ENCODE results near the gene DAND5. TPM values are rescaled to one million over a fixed set of nuclear protein-coding genes. Genes with fewer than 3 reads are reported as not detected.

DAND5 gene
- total and polyA plus RNA-seq, 2 of the 13 experiments (the other 11 are each of a cell fraction or from before 2014, with no cell fraction given), result 0.04 TPM; not detected in 1

- H3K79me2 ChIP-seq (ENCODE audit: insufficient read depth, low read length), result peaks cover 24% of the 10 kb centered on the region
- DNase-seq (ENCODE audit: low spot score) (no peak), FAIRE-seq (no peak), ATAC-seq (no peak)
- H4K20me1 ChIP-seq (ENCODE audit: insufficient read depth, low read length), result no peaks in the 10 kb centered on the region
- H3K4me2 ChIP-seq (ENCODE audit: low read depth, low read length), result peak overlapping the region; percentile 12; the same call in 1 of the 2 replicates
- no peaks in the 10 kb centered on the region for H3K9me3 ChIP-seq (ENCODE audit: low read length)
- peaks cover 0 to 1% of the 10 kb centered on the region in 2 experiments; a peak in 1 of 5 replicates for H3K36me3 ChIP-seq (replicated peaks in 1 of 2; ENCODE audit: control insufficient read depth in 1 of 2, insufficient read depth in 2 of 2, low read length in 2 of 2)
- no peak overlapping the region for H3K9ac ChIP-seq (ENCODE audit: insufficient read depth, low read depth, low read length)
- WGBS (ENCODE audit: low lambda C conversion rate), result 23% methylated on average over 6 of the region's 6 CpGs
- POLR2A ChIA-PET, result no interaction called here
- intact Hi-C loops (cut with micrococcal nuclease; ENCODE audit: unreplicated experiment), result no loop called here
- H3K27ac ChIP-seq (ENCODE audit: extremely low read length, insufficient read depth, low read length), result no peak overlapping the region
- H3K27me3 ChIP-seq (ENCODE audit: control insufficient read depth in 1 of 2, insufficient read depth in 2 of 2, low read length in 2 of 2), result 0 out of 5 replicates have a peak, but pooled peaks cover 0 to 3% of the 10 kb centered on the region in 2 experiments
- in situ Hi-C loops (cut with HindIII; ENCODE audit: extremely low pct_ligation_motif_present, low pct_unique_long_range_greater_than_20kb), result no loop called here
- no peak overlapping the region for H3K4me3 ChIP-seq (replicated peaks in 1 of 3; ENCODE audit: insufficient read depth in 1 of 3, low read depth in 2 of 3, low read length in 3 of 3)
- no TSS peak for BruUV-seq (replicated peaks)
- H2AFZ ChIP-seq (ENCODE audit: low read length), result no peak overlapping the region
- peaks cover 19% of the 10 kb centered on the region for H3K4me1 ChIP-seq (ENCODE audit: insufficient read depth, low read length)
- CTCF ChIA-PET (ENCODE audit: low intra/inter-chr PET ratio, low total read pairs), result no interaction called here
- TF ChIP-seq ZNF235 (CRISPR knock-in tag; IDR thresholded peaks at IDR 0.05; ENCODE audit: borderline replicate concordance) (no peak), TCF12 (IDR thresholded peaks at IDR 0.05) (no peak), TCF12 (CRISPR knock-in tag; IDR thresholded peaks at IDR 0.05) (no peak), ZNF142 (CRISPR knock-in tag; IDR thresholded peaks at IDR 0.05) (no peak), HNRNPK (IDR thresholded peaks at IDR 0.05; ENCODE audit: low read depth, low read length, poor library complexity, severe bottlenecking) (no peak), ZFP1 (CRISPR knock-in tag; IDR thresholded peaks at IDR 0.05) (no peak), CEBPG (CRISPR knock-in tag; IDR thresholded peaks at IDR 0.05) (peak; percentile 55; the same call in 1 of the 2 replicates), GPBP1L1 (CRISPR knock-in tag; IDR thresholded peaks at IDR 0.05) (no peak), KLF16 (CRISPR knock-in tag; IDR thresholded peaks at IDR 0.05) (no peak), ZNF761 (CRISPR knock-in tag; conservative IDR thresholded peaks at IDR 0.05) (no peak), NFE2L2 (IDR thresholded peaks at IDR 0.05; ENCODE audit: low read length) (no peak), MXD1 (CRISPR knock-in tag; IDR thresholded peaks at IDR 0.05) (no peak), ZNF431 (CRISPR knock-in tag; IDR thresholded peaks at IDR 0.05; ENCODE audit: borderline replicate concordance, low read depth) (no peak), CEBPB (IDR thresholded peaks at IDR 0.05; ENCODE audit: borderline replicate concordance, low read depth, low read length) (peak; percentile 60; the same call in 1 of the 2 replicates), ZNF569 (CRISPR knock-in tag; IDR thresholded peaks at IDR 0.05; ENCODE audit: borderline replicate concordance) (no peak), ZSCAN20 (CRISPR knock-in tag; IDR thresholded peaks at IDR 0.05; ENCODE audit: borderline replicate concordance) (no peak), ZNF460 (CRISPR knock-in tag; IDR thresholded peaks at IDR 0.05; ENCODE audit: borderline replicate concordance) (peak; percentile 50), CBX5 (CRISPR knock-in tag; IDR thresholded peaks at IDR 0.05; ENCODE audit: borderline replicate concordance) (no peak), TEAD3 (CRISPR knock-in tag; optimal IDR thresholded peaks at IDR 0.05; ENCODE audit: borderline replicate concordance) (no peak), ARHGAP35 (CRISPR knock-in tag; IDR thresholded peaks at IDR 0.05; ENCODE audit: borderline replicate concordance) (no peak)
Measured at GRCh38 chr19:12959481-12959880, 9.9 kb upstream of the DAND5 start.

Measured in HepG2 (cell line).